ENCODE measurements around the gene NDUFS7. TPM values are rescaled to one million over a fixed set of nuclear protein-coding genes. Genes with fewer than 3 reads are reported as not detected.

The NDUFS7 gene
- total RNA-seq, 1 donor: 40.7 TPM

DNA sequence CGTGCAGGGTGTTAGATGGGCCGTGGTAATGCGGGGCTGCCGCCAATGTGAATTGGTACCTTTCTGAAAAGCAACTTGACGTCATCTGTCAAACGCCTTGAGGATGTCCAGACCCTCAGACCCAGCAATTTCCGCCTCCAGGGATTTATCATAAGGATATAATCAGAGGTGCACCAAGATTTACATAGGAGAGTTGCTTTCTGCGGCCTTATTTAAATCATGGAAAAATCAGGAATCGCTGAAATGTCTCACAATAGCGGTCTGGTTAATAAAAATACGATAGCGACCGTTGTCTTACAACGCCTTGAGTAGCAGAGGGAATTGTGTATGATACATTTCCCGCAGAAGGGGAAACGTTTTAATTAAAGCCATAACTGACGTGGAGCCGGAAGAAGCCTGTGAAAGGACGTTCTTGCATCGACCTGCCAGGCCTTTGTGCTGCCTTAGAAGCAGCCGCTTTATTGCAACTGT lies 32.3 kb upstream of the NDUFS7 start:
- TF ChIP-seq, protein P1, sequence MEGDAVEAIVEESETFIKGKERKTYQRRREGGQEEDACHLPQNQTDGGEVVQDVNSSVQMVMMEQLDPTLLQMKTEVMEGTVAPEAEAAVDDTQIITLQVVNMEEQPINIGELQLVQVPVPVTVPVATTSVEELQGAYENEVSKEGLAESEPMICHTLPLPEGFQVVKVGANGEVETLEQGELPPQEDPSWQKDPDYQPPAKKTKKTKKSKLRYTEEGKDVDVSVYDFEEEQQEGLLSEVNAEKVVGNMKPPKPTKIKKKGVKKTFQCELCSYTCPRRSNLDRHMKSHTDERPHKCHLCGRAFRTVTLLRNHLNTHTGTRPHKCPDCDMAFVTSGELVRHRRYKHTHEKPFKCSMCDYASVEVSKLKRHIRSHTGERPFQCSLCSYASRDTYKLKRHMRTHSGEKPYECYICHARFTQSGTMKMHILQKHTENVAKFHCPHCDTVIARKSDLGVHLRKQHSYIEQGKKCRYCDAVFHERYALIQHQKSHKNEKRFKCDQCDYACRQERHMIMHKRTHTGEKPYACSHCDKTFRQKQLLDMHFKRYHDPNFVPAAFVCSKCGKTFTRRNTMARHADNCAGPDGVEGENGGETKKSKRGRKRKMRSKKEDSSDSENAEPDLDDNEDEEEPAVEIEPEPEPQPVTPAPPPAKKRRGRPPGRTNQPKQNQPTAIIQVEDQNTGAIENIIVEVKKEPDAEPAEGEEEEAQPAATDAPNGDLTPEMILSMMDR (IDR thresholded peaks at IDR 0.05; ENCODE audit: insufficient read depth, low read length): no peak
- DNase-seq (ENCODE audit: low read depth): no peak
- H3K4me3 ChIP-seq (ENCODE audit: low read depth, low read length): no peak overlapping the region

DNA sequence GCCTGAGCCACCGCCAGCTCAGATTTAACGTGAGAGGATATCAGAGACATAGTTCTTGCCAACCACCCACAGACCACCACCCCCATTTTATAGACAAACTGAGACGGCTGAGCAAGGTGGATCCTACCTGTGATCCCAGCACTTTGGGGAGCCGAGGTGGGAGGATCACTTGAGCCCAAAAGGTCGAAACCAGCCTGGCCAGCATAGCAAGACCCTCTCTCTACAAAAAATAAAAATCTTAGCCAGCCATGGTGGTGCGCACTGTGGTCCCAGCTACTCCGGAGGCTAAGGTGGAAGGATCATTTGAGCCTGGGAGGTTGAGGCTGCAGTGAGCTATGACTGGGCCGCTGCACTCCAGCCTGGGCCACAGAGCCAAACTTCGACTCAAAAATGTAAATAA lies 30.6 kb upstream of the NDUFS7 start:
- DNase-seq (ENCODE audit: low read depth): no peak
- TF ChIP-seq, protein P1 (IDR thresholded peaks at IDR 0.05; ENCODE audit: insufficient read depth, low read length): no peak
- H3K4me3 ChIP-seq (ENCODE audit: low read depth, low read length): no peak overlapping the region

DNA sequence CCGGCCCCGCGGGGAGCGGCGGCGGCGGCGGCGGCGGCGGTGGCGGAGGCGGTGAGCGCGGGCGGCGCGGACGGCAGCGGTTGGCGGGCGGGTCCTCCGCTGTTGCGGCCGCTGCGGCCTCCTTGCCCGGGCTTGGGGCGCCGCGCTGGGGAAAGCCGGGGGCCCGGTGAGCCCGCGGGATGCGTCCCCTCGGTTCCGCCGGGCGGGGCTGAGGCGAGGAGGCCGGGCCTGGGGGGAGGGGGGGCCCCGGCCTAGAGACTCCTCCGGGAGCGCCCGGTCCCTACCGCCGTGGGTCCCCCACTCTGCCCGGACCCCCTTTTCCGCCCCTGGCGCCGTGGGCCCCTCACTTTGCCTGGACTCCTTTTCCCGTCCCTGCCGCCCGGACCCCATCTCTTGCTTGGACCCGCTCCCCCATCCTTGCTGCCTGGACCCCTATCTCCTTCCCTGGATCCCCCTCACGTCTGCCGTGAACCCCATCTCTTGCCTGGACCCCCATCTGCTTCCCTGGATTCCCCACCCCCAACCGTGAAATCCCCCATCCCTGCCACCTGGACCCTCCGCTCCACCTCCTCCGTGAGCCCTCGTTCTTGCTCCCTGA lies 28.6 kb upstream of the NDUFS7 start:
- DNase-seq (ENCODE audit: low read depth): no peak
- peak overlapping the region; percentile 90 for H3K4me3 ChIP-seq (ENCODE audit: low read depth, low read length)
- TF ChIP-seq, protein P1 (IDR thresholded peaks at IDR 0.05; ENCODE audit: insufficient read depth, low read length): no peak

DNA sequence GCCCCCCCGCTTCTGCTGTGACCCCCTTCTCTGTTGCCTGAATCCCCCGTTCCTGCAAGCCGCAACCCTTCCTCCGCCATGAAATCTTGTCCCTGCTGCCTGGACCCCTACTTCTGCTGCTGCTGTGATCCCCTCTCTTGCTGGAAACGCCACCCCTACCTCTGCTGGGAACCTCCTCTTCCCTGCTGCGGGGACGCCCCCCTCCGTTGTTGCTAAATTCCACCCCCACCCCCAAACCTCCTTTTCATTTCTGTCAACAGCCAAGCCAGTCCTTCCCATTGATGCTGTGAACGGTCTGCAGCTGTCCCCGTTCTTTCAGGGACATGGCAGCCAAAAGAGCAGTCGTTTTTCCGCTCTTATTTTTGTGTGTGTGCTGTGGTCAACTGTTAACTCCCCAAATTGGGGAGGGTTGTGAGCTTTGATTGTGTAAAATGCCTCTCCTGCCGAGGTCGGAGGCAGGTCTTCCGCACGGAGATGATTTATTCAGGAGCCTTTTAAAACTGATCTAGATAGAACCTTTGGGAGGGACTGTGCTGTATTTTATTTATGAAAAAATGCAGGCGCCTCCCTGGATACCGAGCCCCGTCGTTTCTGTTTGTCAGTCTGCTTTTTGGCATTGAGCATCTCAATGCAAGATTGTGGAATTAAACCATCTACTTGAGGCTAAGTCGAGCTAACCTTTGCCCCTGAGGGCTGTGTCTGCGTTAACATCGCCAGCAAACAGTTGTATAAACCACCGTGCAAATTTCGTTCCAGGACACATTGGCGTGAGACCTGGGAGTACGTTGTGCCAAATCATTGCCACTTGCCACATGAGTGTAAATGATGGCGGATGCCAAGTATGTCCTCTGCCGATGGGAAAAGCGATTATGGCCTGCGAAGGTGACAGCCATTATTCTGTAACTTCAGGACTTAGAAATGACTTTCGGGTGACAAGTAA lies 27.9 kb upstream of the NDUFS7 start:
- H3K4me3 ChIP-seq (ENCODE audit: low read depth, low read length): peak overlapping the region; percentile 90
- peak; percentile 24 for DNase-seq (ENCODE audit: low read depth)
- TF ChIP-seq, protein P1 (IDR thresholded peaks at IDR 0.05; ENCODE audit: insufficient read depth, low read length): no peak

DNA sequence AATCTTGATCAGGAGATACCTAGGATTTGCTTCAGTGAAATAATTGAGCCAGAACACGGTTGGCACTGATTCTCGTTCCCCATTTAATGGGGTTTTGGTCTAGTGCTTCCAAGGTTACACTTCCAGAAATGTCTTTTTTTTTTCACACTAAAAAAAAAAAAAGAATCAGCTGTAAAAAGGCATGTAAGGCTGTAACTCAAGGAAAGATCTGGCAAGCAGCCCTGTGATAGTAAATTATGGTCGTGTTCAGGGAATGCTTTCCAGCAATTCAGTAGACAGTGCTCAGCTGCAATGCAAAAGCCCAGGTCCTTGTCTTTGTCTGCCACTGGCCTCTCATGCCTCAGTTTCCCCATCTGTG lies 27.2 kb upstream of the NDUFS7 start:
- TF ChIP-seq, protein P1 (IDR thresholded peaks at IDR 0.05; ENCODE audit: insufficient read depth, low read length): no peak
- DNase-seq (ENCODE audit: low read depth): peak; percentile 52
- peak overlapping the region; percentile 90 for H3K4me3 ChIP-seq (ENCODE audit: low read depth, low read length)

DNA sequence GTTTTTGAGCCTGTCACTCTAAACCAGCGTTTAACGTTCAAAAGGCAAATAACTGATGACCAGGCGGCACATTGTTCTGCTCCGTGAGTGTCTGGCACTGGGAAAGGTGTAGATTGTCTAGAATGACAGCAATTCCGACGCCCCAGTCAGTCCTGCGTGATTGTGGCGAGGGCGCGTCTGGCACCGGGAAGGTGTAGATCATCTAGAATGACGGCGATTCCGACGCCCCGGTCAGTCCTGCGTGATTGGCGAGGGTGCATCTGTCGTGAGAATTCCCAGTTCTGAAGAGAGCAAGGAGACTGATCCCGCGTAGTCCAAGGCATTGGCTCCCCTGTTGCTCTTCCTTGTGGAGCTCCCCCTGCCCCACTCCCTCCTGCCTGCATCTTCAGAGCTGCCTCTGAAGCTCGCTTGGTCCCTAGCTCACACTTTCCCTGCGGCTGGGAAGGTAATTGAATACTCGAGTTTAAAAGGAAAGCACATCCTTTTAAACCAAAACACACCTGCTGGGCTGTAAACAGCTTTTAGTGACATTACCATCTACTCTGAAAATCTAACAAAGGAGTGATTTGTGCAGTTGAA lies 26.1 kb upstream of the NDUFS7 start:
- DNase-seq (ENCODE audit: low read depth): no peak
- TF ChIP-seq, protein P1 (IDR thresholded peaks at IDR 0.05; ENCODE audit: insufficient read depth, low read length): no peak

More for the DNA sequence above, 26.1 kb upstream of the NDUFS7 start:
- H3K4me3 ChIP-seq (ENCODE audit: low read depth, low read length): no peak overlapping the region
